Measurements from ENCODE around the gene HOXB13. TPM values are rescaled to one million over a fixed set of nuclear protein-coding genes. Genes with fewer than 3 reads are reported as not detected.

Gene HOXB13
- total RNA-seq (ENCODE audit: low replicate concordance) = not detected in 2 replicates

GRCh38 chr17:48728232-48729231 is at the start of gene HOXB13:
Gene HOXB13 (minus strand): TSS chr17:48728750. CDS start chr17:48728593, 157 bp downstream.

DNA sequence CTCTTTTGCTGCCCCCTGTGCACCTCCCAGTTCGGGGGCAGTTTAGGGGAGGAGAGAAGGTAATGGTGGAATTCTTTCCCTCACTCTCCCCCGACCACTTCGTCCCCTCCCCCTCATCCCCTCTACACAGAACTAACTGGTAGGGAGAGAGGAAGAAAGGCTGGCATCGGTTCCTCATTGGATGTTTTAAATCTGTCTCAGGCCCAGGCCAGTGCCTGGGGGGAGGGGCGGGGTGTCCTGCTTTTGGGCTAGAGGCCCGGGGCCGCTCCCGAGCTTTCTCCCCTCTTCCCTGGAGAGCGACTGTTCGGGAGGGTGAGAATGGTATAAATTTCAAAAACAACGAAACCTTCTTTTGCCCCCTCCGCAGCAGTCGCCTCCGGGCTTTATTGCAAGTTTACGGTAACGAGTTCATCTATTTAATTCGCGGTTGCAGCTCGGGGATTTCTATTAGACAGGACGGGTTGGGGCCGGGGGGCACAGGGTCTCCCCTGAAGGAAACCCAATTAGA is 5.6 kb downstream of the HOXB13 start, which contains the start of gene PRAC2:
PRAC2 (plus strand) TSS at position 271 of the 508 bp plus-strand sequence. CDS start 1,226 bp downstream, outside the sequence.

DNA sequence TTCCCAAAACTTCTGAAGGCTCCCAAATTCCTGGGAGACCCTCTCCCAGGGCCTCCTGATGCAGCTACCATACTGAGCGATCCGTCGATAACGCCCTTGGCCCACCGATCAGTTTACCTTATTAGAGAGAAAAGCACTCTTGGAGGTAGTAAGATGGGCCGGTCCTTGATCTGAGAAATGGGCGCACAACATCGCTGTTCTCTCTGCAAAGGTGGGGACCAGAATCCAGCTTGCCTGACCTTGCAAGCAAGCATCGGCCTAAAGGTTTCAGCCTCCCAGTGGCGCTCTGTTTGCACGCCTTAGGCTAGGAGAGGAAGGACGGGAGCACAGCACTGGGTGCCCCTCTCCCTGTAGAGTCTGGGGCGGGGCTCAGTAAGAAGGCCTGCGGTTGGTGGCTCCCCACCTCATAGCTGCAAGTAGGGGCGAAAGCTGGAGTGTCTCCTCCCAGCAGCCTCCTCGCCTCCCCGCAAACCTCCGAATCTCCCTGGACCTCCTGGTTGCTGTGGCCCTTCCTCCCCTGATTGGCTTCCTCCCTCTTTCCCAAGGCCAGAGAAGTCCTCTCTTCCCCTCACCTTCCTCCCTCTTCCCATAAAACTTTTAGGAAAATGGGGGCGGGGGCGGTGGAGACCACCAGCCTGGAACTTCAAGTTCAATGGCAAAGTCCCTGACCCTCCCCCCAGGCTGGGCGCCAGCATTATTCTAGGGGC is 6.2 kb downstream of the HOXB13 start, which contains the start of gene PRAC1:
PRAC1 (minus strand) TSS at position 318 of the 707 bp plus-strand sequence; CDS start at position 192, 126 bp downstream.

Other genes starting within 250 kb of the HOXB13 start
- gene HOXB1, start 197.7 kb downstream of the HOXB13 start, total RNA-seq (ENCODE audit: low replicate concordance) = not detected in 2 replicates
- 0.47 and 3.8 TPM in 2 replicates for gene HOXB2, start 183.6 kb downstream of the HOXB13 start, total RNA-seq (ENCODE audit: low replicate concordance)
- gene HOXB4, start 150.4 kb downstream of the HOXB13 start, total RNA-seq (ENCODE audit: low replicate concordance) = 0.35 and 0.90 TPM in 2 replicates
- gene HOXB3, start 138.5 kb downstream of the HOXB13 start, total RNA-seq (ENCODE audit: low replicate concordance) = 0.59 and 2.6 TPM in 2 replicates
- not detected in 2 replicates for gene HOXB5, start 135.0 kb downstream of the HOXB13 start, total RNA-seq (ENCODE audit: low replicate concordance)
- gene HOXB6, start 123.8 kb downstream of the HOXB13 start, total RNA-seq (ENCODE audit: low replicate concordance) = 0.08 and 0.12 TPM in 2 replicates
- 0.30 TPM in 1 of 2 replicates, not detected in the other for gene HOXB7, start 117.7 kb downstream of the HOXB13 start, total RNA-seq (ENCODE audit: low replicate concordance)
- not detected in 2 replicates for gene HOXB8, start 113.5 kb downstream of the HOXB13 start, total RNA-seq (ENCODE audit: low replicate concordance)
- not detected in 2 replicates for gene HOXB9, start 102.4 kb downstream of the HOXB13 start, total RNA-seq (ENCODE audit: low replicate concordance)
- gene PRAC1, start 6.2 kb downstream of the HOXB13 start, total RNA-seq (ENCODE audit: low replicate concordance) = not detected in 2 replicates
- gene PRAC2, start 5.6 kb downstream of the HOXB13 start, total RNA-seq (ENCODE audit: low replicate concordance) = not detected in 2 replicates
- not detected in 2 replicates for gene TTLL6, start 88.5 kb upstream of the HOXB13 start, total RNA-seq (ENCODE audit: low replicate concordance)
- gene CALCOCO2, start 102.3 kb upstream of the HOXB13 start, total RNA-seq (ENCODE audit: low replicate concordance) = 29.3 and 66.0 TPM in 2 replicates
- gene ATP5MC1, start 164.0 kb upstream of the HOXB13 start, total RNA-seq (ENCODE audit: low replicate concordance) = 31.8 and 56.5 TPM in 2 replicates
- 33.7 and 51.9 TPM in 2 replicates for gene UBE2Z, start 179.7 kb upstream of the HOXB13 start, total RNA-seq (ENCODE audit: low replicate concordance)
- gene SNF8, start 216.1 kb upstream of the HOXB13 start, total RNA-seq (ENCODE audit: low replicate concordance) = 107 and 164 TPM in 2 replicates
- gene GIP, start 239.8 kb upstream of the HOXB13 start, total RNA-seq (ENCODE audit: low replicate concordance) = not detected in 2 replicates

All from smooth muscle cell of the coronary artery (primary cell).